Left ventricle myocardium inferior (tissue), 1 donor: Measurements from ENCODE around the gene SIDT2. TPM values are rescaled to one million over a fixed set of nuclear protein-coding genes. Genes with fewer than 3 reads are reported as not detected.

ENCODE experiments used
- DNase-seq: peaks from one replicate; pipeline ENCODE4 v3.0.0-alpha.2; 2020
- H3K27ac ChIP-seq: fragments of 200-600 bp; replicated peaks from 2 replicates; pipeline ENCODE4 v1.8.0; 2021
- H3K27me3 ChIP-seq: fragments of 200-600 bp; 2 replicates; pipeline ENCODE4 v1.8.0; 2021; ENCODE audit warnings: low read depth
- H3K36me3 ChIP-seq: fragments of 200-600 bp; 2 replicates; pipeline ENCODE4 v1.8.0; 2021
- H3K4me1 ChIP-seq: fragments of 200-600 bp; 2 replicates; pipeline ENCODE4 v1.8.0; 2021
- H3K4me3 ChIP-seq: fragments of 200-600 bp; 2 replicates; pipeline ENCODE4 v1.8.0; 2021; ENCODE audit warnings: mild to moderate bottlenecking, moderate library complexity
- H3K9me3 ChIP-seq: fragments of 200-600 bp; replicated peaks from 2 replicates; pipeline ENCODE4 v1.8.0; 2021
- CTCF ChIP-seq: fragments of 200-600 bp; IDR thresholded peaks from 2 replicates; pipeline ENCODE4 v1.8.0; 2021; ENCODE audit warnings: antibody characterized with exemption, mild to moderate bottlenecking, borderline replicate concordance
- intact Hi-C: fragments of 100-400 bp; cut with micrococcal nuclease; formaldehyde crosslinking; loops from one replicate; pipeline ENCODE4 v1.11.0; 2022
- total RNA-seq: library from RNA; stranded (reverse); fragmentation: NEBNext Ultra II Directional; extraction: Animal tissue kit (Norgen Biotek cat#: 25700); gene quantifications from one replicate; pipeline ENCODE4 v1.2.1, GENCODE V29; 2021
- donor health status: DM: no; HTN: yes; CAD: no; lungs with severe emphysema.

SIDT2 gene
- total RNA-seq, 1 donor from 2014 or later, result 23.5 TPM

DNA sequence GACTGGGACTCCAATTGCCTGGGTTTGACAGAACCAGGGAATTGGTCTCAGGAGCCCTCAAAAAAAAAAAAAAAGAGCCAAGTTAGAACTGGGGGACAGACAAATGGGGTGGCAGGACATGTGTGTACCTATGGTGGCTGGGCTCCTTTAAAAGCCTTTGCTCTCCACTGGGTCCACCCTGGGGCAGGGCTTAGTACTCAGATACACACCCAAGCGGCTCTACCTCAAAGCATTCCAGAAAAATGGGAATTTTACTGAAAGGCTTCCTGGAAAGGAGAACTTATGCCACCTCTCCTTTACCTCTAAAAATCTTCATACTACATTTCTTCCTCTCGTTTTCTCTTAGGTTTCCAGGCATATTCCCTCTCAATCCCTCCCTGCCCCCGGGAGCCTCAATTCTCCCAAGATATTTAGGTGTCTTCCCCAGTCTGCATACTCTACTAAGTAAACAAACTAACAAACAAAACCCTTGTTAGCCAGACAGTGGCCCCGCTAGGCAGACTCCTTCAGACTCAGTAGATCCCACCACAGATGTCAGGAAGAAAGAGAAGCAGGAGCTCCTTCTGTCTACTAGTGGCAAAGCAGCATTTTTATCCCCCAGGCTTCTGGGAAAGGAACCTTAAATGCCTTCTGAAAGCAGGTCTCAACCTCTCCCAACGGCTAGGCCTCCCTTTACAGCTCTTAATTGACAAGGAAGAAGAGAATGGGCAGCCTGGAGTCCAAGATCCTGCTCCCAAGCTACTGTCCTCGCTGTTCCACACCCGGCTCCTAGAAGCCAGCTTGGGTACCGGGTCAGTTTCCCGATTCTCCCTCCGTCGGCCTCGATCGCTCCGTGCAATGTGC is 52.7 kb downstream of the SIDT2 start:
- Histone ChIP-seq H3K27me3 (no peaks in the 10 kb centered on the region), H3K4me1 (peaks cover 49% of the 10 kb centered on the region), H3K9me3 (no peaks in the 10 kb centered on the region), H3K27ac (peak overlapping the region; percentile 99), H3K36me3 (peaks cover 37% of the 10 kb centered on the region), H3K4me3 (peak overlapping the region; percentile 99)
- DNase-seq, result no peak
- no peak for TF ChIP-seq CTCF
- intact Hi-C loops, result no loop called here

DNA sequence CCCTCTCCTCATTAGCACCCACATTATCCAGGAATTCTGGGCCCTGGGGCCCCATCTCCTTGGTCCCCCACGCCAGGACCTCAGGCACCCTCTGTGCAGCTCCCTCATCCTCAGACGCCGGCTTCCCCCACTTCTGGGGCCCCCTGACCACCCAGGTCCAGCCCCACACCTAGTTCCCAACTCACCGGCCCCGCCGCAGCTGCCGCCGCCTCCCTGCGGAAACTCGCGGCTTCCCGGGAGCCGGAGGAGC is 53.2 kb downstream of the SIDT2 start, which contains the start of gene PCSK7:
Gene PCSK7 (minus strand): TSS at position 232 of the 250 bp plus-strand sequence. CDS start 2,229 bp downstream, outside the sequence.
- no peaks in the 10 kb centered on the region for H3K27me3 ChIP-seq
- intact Hi-C loops, result no loop called here
- peaks cover 34% of the 10 kb centered on the region for H3K36me3 ChIP-seq
- peaks cover 48% of the 10 kb centered on the region for H3K4me1 ChIP-seq
- no peak for TF ChIP-seq CTCF
- H3K9me3 ChIP-seq, result no peaks in the 10 kb centered on the region
- H3K27ac ChIP-seq, result peak within 1 kb of the TSS; percentile 99
- H3K4me3 ChIP-seq, result peak within 1 kb of the TSS; percentile 99
- DNase-seq, result no peak

- Histone ChIP-seq H3K27ac (peak within 1 kb of the TSS; percentile 99), H3K36me3 (peaks cover 29% of the 10 kb centered on the region), H3K4me3 (peak within 1 kb of the TSS; percentile 99), H3K9me3 (no peaks in the 10 kb centered on the region), H3K4me1 (peaks cover 48% of the 10 kb centered on the region), H3K27me3 (no peaks in the 10 kb centered on the region)
- intact Hi-C loops, result no loop called here
- peak; percentile 83 for DNase-seq
- peak; percentile 94 for TF ChIP-seq CTCF
Observed at GRCh38 chr11:117232092-117232878, 53.7 kb downstream of the SIDT2 start, which contains the start of gene RNF214. Gene RNF214, plus strand, starts transcription at chr11:117232671. Its CDS starts 1,602 bp downstream, at chr11:117234273.

DNA sequence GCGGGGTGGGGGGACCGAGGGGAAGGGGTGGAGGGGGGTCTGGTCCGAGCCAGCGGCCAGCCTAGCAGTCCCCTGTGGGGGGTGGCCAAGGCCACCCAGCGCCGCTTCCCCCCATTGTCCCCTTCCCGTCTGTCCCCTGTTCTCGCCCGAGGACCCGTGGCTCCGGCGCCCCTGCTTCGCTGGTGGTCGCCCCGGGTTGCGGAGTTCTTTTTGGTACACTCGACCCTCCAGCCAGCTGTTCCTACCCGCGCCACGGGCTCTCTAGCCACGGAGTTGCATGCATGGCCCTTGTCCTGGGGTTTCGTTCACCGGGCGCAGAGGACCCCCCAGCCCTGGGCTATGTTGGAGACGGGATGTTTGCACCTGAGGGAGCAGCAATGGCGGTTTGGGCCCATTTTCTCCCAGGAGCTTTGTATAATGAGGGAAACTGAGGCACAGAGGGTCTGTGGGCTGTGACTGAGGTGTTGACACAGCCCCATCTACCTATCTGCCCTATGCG is 54.4 kb downstream of the SIDT2 start:
- DNase-seq, result no peak

More for the DNA sequence above, 54.4 kb downstream of the SIDT2 start:
- no peak for TF ChIP-seq CTCF
- Histone ChIP-seq H3K27ac (peak overlapping the region; percentile 99), H3K4me3 (peak overlapping the region; percentile 99), H3K9me3 (no peaks in the 10 kb centered on the region), H3K27me3 (no peaks in the 10 kb centered on the region), H3K36me3 (peaks cover 22% of the 10 kb centered on the region), H3K4me1 (peaks cover 48% of the 10 kb centered on the region)
- intact Hi-C loops, result no loop called here
